HUDEP-2 (cell line): ENCODE results near the gene PADI2.
"Not testable (repeated sequence)": the region's sequence is repeated elsewhere in the genome, so short reads cannot be mapped to it uniquely, and the experiment has no call there.

ENCODE experiments used
- DNase-seq, 76 experiments: peaks; one replicate each; lab custom pipeline; 2025; ENCODE audit not compliant: unreplicated experiment in 76 of 76; lab: John Stamatoyannopoulos, UW

The PADI2 gene

GRCh38 chr1:17091252-17091651 is 28.0 kb downstream of the PADI2 start:
- no peak for DNase-seq

- no peak for DNase-seq
These were observed 29.7 kb downstream of the PADI2 start for GRCh38 chr1:17089506-17089905.

- peak in 2 of 76 experiments; percentile 7 to 26 for DNase-seq
These were observed 32.5 kb downstream of the PADI2 start for GRCh38 chr1:17086751-17087150.

DNA sequence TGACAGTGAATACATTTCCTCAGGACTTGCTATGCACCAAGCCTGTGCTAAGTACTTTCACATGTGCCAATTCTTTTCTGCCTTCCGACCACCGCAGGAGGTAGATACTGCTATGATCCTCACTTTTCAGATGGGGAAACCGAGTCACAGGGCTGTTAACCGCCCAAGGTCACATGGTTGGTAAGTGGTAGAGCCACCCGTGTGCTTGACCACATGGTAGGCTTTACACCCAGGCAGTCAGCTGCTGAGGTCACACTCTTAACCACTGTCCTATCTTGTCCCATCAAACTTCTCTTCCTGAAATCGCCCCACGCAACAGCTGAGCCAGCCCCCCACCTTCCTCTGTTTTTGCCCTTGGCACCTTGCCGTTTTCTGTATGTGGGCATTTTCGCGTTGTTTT is 34.5 kb downstream of the PADI2 start:
- DNase-seq, result peak in 1 of 76 experiments; percentile 13

DNA sequence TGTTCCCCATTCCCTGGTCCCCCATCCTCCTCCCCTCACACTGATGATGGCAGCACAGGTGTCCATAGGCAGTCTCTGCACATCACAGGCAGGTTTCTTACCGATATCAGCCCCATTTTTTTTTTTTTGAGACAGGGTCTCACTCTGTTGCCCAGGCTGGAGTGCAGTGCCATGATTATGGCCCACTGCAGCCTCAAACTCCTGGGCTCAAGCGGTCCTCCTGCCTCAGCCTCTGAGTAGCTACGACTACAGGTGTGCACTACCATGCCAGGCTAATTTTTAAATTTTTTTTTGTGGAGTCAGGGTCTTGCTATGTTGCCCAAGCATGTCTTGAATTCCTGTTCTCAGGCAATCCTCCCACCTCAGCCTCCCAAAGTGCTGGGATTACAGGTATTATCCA is 36.5 kb downstream of the PADI2 start:
- DNase-seq, result no peak

GRCh38 chr1:17081439-17081838 is 37.8 kb downstream of the PADI2 start:
- no peak for DNase-seq

GRCh38 chr1:17080880-17081279 is 38.4 kb downstream of the PADI2 start:
- DNase-seq, result no peak

DNA sequence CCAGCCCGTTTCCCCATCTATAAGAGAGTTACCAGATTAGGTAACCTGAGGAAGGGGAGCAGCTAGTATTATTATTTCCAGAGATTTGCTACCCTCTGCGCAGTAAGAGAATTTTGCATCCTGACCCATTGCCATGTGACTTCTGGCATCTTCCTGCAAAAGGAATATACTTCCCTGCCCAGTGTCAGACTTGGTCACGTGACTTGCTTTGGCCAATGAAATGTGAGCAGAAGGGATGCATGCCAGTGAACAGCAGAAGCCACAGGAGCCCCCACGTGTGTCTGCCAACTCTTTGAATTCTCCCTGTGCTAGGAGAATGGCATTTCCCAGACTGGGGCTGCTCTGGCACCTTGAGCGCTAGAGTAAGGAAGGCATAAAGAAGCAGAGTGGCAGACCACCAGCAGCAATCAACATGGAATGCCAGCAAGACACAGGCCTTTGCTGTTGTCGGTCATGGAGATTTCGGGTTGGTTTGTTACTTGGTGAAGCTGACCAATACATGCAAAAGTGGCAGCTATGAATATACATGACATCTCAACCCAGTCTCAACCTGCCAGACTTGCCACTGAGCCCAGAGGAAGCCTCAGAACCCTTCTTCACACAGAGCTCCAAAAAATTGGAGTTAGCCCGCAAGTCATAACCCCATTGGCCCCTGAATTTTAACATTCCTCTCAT is 39.0 kb downstream of the PADI2 start:
- no peak for DNase-seq

GRCh38 chr1:17078991-17079868 is 40.0 kb downstream of the PADI2 start:
- no peak for DNase-seq

DNA sequence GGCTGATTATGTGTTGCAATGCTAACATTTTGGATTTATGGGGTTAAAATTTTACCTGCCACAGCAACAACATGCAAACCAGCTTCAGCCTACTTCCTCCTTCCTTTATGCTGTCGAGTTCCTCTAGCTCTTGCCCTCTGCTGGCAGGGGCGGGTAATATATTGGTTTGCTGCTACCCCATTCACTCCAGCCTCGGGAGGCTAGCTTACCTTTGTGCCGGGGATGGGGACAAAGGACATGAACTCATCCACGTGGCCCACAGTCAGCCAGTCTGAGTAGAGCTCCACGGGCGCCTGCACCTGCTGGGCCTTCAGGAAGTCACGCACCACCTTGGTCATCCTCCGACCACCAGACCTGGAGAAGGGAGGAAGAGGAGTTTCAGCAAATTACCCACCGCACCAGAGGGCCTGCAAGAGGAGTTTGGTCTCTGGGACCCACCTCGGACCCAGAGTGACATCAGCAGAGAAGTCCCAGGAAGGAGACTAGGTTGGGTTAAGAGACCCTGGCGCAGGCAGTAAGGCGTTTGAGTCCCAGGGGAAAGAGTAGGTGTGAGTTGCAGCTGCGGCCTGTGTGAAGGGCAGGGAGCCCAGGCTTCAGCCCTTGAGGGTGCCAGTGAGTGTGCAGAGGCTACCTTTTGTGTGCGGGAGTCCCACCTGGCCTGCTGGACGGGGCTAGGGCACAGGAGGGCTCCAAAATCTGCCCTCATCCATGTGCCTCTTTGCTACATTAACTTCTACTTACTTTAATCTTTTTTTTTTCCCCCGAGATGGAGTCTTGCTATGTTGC is 43.6 kb downstream of the PADI2 start:
- peak in 36 of 76 experiments; percentile 1 to 63 (median 20) for DNase-seq

GRCh38 chr1:17071794-17072193 is 47.5 kb downstream of the PADI2 start:
- DNase-seq, result no peak

DNA sequence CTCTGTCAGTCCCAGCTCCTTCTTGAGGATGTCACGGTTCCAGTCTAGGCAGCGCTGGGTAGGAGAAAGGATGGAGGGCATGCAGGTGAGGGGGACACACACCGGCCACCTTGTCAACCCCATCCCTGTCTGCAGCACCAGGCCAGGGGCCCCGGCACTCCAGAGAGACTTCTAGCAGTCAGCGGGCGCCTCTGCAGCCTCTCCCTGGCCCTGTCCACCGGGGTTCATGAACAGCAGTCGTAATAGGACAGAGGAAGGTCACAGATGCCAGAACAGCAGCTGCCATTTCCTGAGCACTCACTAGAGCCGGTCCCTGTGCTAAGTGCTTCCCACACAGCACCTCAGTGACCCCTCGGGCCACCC is 49.1 kb downstream of the PADI2 start:
- DNase-seq, result no peak

- DNase-seq, result no peak
These were observed 49.6 kb downstream of the PADI2 start for GRCh38 chr1:17069452-17070162.

GRCh38 chr1:17068789-17069188 is 50.5 kb downstream of the PADI2 start:
- DNase-seq, result no peak

GRCh38 chr1:17067465-17068240 is 51.6 kb downstream of the PADI2 start:
- DNase-seq, result no peak

- no peak for DNase-seq
These were observed 52.2 kb downstream of the PADI2 start for GRCh38 chr1:17067069-17067426.

GRCh38 chr1:17066361-17067068 is 52.7 kb downstream of the PADI2 start:
- no peak for DNase-seq

GRCh38 chr1:17065666-17066065 is 53.6 kb downstream of the PADI2 start:
- DNase-seq, result no peak

DNA sequence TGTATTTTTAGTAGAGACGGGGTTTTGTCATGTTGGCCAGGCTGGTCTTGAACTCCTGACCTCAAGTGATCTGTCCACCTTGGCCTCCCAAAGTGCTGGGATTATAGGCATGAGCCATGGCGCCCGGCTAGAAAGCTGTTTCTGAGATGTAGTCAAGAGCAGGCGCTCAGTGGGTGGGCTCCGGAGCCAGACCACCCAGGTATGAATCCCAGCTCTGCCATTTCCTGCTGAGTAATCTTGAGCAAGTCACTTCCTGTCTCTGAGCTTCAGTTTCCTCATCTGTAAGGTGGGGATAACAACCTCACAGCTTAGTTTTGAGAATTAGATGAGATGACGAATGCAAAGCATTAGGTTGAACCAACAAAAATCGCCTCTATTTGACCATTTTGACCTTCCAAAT is 56.5 kb downstream of the PADI2 start:
- not testable (repeated sequence) for DNase-seq
